ENCODE measurements around the gene COLEC12.

The COLEC12 gene

GRCh38 chr18:507636-508035, 7.1 kb upstream of the COLEC12 start:
- H3K4me3 ChIP-seq (ENCODE audit: low read length), result no peak overlapping the region
- no peak for TF ChIP-seq CTCF (IDR thresholded peaks at IDR 0.05; ENCODE audit: insufficient read depth, low read depth, low read length, missing control alignments)
- DNase-seq (ENCODE audit: low read depth), result no peak

- DNase-seq (ENCODE audit: low read depth), result no peak
- no peak overlapping the region for H3K4me3 ChIP-seq (ENCODE audit: low read length)
- TF ChIP-seq CTCF (IDR thresholded peaks at IDR 0.05; ENCODE audit: insufficient read depth, low read depth, low read length, missing control alignments), result no peak
Observed at GRCh38 chr18:506801-507200, 6.3 kb upstream of the COLEC12 start.

- no peak for DNase-seq (ENCODE audit: low read depth)
- no peak overlapping the region for H3K4me3 ChIP-seq (ENCODE audit: low read length)
- TF ChIP-seq CTCF (IDR thresholded peaks at IDR 0.05; ENCODE audit: insufficient read depth, low read depth, low read length, missing control alignments), result no peak
Observed at GRCh38 chr18:506264-506663, 5.8 kb upstream of the COLEC12 start.

GRCh38 chr18:505483-506122, 5.1 kb upstream of the COLEC12 start:
- H3K4me3 ChIP-seq (ENCODE audit: low read length), result no peak overlapping the region
- TF ChIP-seq CTCF (IDR thresholded peaks at IDR 0.05; ENCODE audit: insufficient read depth, low read depth, low read length, missing control alignments), result no peak
- DNase-seq (ENCODE audit: low read depth), result no peak

- no peak for DNase-seq (ENCODE audit: low read depth)
- no peak overlapping the region for H3K4me3 ChIP-seq (ENCODE audit: low read length)
- TF ChIP-seq CTCF (IDR thresholded peaks at IDR 0.05; ENCODE audit: insufficient read depth, low read depth, low read length, missing control alignments), result no peak
Observed at GRCh38 chr18:501406-501714, 859 bp upstream of the COLEC12 start.

GRCh38 chr18:499776-500631, 497 bp downstream of the COLEC12 start:
- DNase-seq (ENCODE audit: low read depth), result no peak
- H3K4me3 ChIP-seq (ENCODE audit: low read length), result no peak overlapping the region
- TF ChIP-seq CTCF (IDR thresholded peaks at IDR 0.05; ENCODE audit: insufficient read depth, low read depth, low read length, missing control alignments), result no peak
